NT2/D1 (cell line): ENCODE measurements around the gene MT1E.

Experiments used
- YY1 ChIP-seq: IDR thresholded peaks from 2 replicates; pipeline ENCODE4 v1.6.1; 2011; ENCODE audit not compliant: insufficient read length, insufficient read depth
- ZNF274 ChIP-seq: IDR thresholded peaks from 2 replicates; pipeline ENCODE4 v1.6.1; 2011; ENCODE audit warnings: mild to moderate bottlenecking, low read depth, low read length

DNA sequence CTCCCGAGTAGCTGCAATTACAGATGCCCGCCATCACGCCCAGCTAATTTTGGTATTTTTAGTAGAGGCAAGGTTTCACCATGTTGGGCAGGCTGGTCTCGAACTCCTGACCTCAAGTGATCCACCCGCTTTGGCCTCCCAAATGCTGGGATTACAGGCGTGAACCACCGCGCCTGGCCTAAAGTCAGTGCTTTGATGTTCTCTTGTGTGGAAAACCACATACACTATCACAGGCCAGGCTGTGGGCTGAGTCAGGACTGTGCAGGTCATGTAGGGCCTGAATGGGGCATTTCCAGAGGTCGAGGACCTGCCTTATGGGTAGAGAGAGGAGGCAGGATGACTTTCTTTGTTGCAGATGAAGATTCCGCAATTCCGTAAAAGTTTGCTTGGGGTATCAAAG lies 41.3 kb upstream of the MT1E start:
- TF ChIP-seq YY1 = no peak
- TF ChIP-seq ZNF274 = no peak
